ENCODE results near the gene FAM184A. TPM values are rescaled to one million over a fixed set of nuclear protein-coding genes. Genes with fewer than 3 reads are reported as not detected.

Gene FAM184A
- polyA plus RNA-seq, 1 experiment = not detected

DNA sequence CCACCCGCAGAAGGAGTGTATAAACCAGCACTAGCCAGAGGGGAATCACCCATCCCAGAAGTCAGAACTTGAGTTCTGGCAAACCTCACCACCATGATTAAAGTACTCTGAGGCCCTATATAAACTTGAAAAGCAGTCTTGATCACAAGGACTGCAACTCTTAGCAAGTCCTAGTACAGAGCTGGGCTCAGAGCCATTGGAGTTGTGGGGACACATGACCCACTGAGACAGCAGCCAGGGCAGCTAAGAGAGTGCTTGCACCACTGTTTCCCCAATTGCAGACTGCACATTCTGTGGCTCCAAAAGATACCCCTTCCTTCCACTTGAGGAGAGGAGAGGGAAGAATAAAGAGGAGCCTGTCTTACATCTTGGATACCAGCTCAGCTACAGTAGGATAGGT, 138.8 kb downstream of the FAM184A start:
- DNase-seq (ENCODE audit: low read depth) = no peak
- TF ChIP-seq, protein P1, sequence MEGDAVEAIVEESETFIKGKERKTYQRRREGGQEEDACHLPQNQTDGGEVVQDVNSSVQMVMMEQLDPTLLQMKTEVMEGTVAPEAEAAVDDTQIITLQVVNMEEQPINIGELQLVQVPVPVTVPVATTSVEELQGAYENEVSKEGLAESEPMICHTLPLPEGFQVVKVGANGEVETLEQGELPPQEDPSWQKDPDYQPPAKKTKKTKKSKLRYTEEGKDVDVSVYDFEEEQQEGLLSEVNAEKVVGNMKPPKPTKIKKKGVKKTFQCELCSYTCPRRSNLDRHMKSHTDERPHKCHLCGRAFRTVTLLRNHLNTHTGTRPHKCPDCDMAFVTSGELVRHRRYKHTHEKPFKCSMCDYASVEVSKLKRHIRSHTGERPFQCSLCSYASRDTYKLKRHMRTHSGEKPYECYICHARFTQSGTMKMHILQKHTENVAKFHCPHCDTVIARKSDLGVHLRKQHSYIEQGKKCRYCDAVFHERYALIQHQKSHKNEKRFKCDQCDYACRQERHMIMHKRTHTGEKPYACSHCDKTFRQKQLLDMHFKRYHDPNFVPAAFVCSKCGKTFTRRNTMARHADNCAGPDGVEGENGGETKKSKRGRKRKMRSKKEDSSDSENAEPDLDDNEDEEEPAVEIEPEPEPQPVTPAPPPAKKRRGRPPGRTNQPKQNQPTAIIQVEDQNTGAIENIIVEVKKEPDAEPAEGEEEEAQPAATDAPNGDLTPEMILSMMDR (IDR thresholded peaks at IDR 0.05; ENCODE audit: insufficient read depth, low read depth, low read length) = no peak
- no peaks in the 10 kb centered on the region for H3K27me3 ChIP-seq (ENCODE audit: control insufficient read depth, insufficient read depth, low read length)
- ChIA-PET POLR2A (no interaction called here), CTCF (interaction anchor here (0.6 kb wide), 1 partner anchor 826 kb away, joined by 3 read pairs; no protein-coding TSS in a partner anchor)
- H3K4me3 ChIP-seq (ENCODE audit: low read depth, low read length) = no peak overlapping the region
- H3K36me3 ChIP-seq (ENCODE audit: control insufficient read depth, insufficient read depth, low read length) = no peaks in the 10 kb centered on the region

DNA sequence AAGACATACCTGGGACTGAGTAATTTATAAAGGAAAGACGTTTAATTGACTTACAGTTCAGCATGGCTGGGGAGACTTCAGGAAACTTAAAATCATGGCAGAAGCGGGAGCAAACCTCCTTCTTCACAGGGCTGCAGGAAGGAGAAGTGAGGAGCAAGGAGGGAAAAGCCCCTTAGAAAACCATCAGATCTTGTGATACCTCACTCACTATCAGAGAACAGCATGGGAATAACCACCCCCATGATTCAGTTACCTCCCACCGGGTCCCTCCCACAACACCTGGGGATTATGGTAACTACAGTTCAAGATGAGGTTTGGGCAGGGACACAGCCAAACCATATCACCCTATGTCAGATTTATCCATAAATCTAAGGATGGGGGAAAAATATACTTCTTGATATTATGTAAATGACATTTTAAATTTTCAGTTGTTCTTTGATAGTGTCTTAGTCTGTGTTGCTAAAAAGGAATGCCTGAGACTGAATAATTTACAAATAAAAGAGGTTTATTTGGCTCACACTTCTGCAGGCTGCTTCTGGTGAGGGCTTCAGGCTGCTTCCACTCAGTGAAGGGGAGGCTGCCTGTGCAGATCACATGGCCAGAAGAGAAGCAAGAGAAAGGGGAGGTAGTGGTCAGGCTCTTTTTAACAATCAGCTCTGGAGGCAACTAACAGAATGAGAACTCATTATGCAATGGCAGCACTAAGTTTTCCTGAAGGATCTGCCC, 142.3 kb downstream of the FAM184A start:
- ChIA-PET POLR2A (no interaction called here), CTCF (interaction anchor here (0.7 kb wide), 1 partner anchor 45 kb away, joined by 4 read pairs; no protein-coding TSS in a partner anchor)
- no peak for DNase-seq (ENCODE audit: low read depth)
- no peak overlapping the region for H3K4me3 ChIP-seq (ENCODE audit: low read depth, low read length)
- no peaks in the 10 kb centered on the region for H3K27me3 ChIP-seq (ENCODE audit: control insufficient read depth, insufficient read depth, low read length)
- TF ChIP-seq, protein P1 (IDR thresholded peaks at IDR 0.05; ENCODE audit: insufficient read depth, low read depth, low read length) = no peak
- H3K36me3 ChIP-seq (ENCODE audit: control insufficient read depth, insufficient read depth, low read length) = no peaks in the 10 kb centered on the region

DNA sequence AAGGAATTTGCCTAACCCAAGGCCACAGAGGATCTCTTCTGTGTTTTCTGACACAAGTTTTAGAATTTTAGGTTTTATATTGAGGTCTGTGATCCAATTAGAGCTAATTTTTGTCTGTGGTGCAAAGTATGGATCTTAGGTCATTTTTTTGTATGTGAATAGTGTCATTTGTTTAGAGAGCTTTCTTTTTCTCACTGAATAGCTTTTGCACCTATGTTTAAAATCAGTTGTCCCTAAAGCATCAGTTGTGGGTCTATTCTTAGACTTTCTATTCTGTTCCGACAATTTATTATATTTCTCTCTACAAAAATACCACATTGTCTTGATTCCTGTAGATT, 143.2 kb downstream of the FAM184A start:
- peak overlapping the region; percentile 54 for H3K4me3 ChIP-seq (ENCODE audit: low read depth, low read length)
- ChIA-PET POLR2A (no interaction called here), CTCF (interaction anchor here (0.6 to 1.0 kb wide), 3 partner anchors 44 to 194 kb away, joined by 3 to 4 read pairs (median 3); no protein-coding TSS in a partner anchor)
- DNase-seq (ENCODE audit: low read depth) = no peak
- H3K27me3 ChIP-seq (ENCODE audit: control insufficient read depth, insufficient read depth, low read length) = no peaks in the 10 kb centered on the region
- TF ChIP-seq, protein P1 (IDR thresholded peaks at IDR 0.05; ENCODE audit: insufficient read depth, low read depth, low read length) = no peak
- no peaks in the 10 kb centered on the region for H3K36me3 ChIP-seq (ENCODE audit: control insufficient read depth, insufficient read depth, low read length)

DNA sequence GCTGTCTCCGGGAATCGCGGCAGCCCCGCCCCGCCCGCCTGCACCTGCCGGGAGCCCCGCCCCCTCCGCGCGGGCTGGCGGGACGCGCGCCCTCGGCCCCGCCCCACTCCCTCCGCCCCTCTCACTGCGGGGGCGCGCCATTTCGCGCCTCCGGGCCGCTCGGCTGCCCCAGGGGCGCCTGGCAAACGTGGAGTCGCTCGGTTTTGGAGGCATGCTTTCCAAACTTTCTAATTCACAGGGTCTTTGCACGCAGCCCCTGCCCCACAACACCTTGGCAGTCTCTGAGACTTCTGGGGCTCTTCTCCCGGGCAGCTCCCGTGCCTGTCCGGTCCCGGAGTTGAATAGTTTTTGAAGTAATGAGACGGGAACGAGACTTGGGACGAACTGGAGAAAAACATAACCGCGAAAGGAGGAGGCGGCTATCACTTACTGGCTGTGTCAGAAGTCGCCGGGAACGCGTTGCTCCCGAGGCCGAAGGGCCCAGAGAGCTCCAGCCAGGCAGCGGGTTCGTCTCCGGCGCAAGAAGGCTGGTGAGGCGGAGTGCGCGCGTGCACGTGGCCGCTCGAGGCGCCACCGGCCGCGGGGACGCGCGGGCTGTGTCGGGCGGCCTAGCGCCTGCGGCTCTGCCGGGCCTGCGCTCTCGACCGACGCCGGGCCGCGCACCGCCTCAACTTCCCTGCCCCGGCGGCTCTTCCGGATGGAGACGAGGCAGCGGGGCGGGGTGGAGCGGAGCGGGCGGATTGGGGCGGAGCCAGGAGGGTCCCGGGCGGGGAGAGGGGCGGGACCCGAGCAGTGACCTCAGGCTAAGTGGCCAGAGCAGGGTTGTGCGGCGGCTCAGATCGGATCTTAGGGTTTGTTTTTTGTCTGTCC, 143.8 kb downstream of the FAM184A start, which contains the start of gene MCM9:
Gene MCM9, minus strand, starts transcription at position 699 of the 870 bp plus-strand sequence. CDS start 3,436 bp downstream, outside the sequence.
- ChIA-PET CTCF (interaction anchor here (0.6 to 1.0 kb wide), 2 partner anchors 51 to 195 kb away, joined by 3 read pairs; no protein-coding TSS in a partner anchor), POLR2A (interaction anchor here (0.7 kb wide), 1 partner anchor 37 kb away, joined by 10 read pairs; no protein-coding TSS in a partner anchor)
- H3K4me3 ChIP-seq (ENCODE audit: low read depth, low read length) = peak within 1 kb of the TSS; percentile 54
- no peaks in the 10 kb centered on the region for H3K36me3 ChIP-seq (ENCODE audit: control insufficient read depth, insufficient read depth, low read length)
- TF ChIP-seq, protein P1 (IDR thresholded peaks at IDR 0.05; ENCODE audit: insufficient read depth, low read depth, low read length) = no peak
- H3K27me3 ChIP-seq (ENCODE audit: control insufficient read depth, insufficient read depth, low read length) = no peaks in the 10 kb centered on the region
- peak; percentile 19 for DNase-seq (ENCODE audit: low read depth)
